Body of pancreas (tissue), 4 donors: ENCODE results near the gene SRPK1.

Experiments
- POLR2A ChIP-seq, 3 donors: fragments of 450-650 bp; IDR thresholded peaks; one replicate each; pipeline ENCODE4 v1.6.1; 2016; ENCODE audit warnings: antibody characterized with exemption in 3 of 3, mild to moderate bottlenecking in 2 of 3
- TF ChIP-seq, protein P1 (sequence below), 7 experiments: fragments of 450-650 bp in 4 of 7; fragments of 200-600 bp in 3 of 7; sonication (generic) in 3 of 7; IDR thresholded peaks; one replicate each; pipeline ENCODE4 v1.5.1; 2016 to 2019; ENCODE audit warnings: antibody characterized with exemption in 7 of 7

DNA sequence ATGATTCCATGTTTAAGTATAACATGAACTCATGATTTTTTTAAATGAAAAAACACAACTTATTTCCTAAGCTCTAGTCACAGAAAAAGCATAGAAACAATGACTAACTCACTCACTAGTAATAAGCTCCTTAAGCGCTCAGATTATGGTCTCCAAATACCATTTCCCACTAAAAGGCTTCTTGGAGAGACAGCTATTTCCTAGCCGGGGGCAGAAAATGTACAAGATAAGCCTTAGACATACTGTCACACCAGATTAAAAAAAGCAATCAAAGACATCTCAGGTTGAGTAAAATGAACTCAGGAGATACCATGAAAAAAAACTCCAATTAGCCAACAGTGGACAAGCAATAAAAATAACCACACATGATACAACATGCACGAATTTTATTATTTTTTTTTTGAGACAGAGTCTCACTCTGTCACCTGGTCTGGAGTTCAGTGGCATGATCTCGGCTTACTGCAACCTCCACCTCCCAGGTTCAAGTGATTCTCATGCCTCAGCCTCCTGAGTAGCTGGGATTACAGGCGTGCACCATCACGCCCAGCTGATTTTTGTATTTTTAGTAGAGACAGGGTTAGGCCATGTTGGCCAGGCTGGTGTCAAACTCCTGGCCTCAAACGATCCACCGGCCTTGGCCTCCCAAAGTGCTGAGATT is 14.9 kb downstream of the SRPK1 start:
- TF ChIP-seq, protein P1, sequence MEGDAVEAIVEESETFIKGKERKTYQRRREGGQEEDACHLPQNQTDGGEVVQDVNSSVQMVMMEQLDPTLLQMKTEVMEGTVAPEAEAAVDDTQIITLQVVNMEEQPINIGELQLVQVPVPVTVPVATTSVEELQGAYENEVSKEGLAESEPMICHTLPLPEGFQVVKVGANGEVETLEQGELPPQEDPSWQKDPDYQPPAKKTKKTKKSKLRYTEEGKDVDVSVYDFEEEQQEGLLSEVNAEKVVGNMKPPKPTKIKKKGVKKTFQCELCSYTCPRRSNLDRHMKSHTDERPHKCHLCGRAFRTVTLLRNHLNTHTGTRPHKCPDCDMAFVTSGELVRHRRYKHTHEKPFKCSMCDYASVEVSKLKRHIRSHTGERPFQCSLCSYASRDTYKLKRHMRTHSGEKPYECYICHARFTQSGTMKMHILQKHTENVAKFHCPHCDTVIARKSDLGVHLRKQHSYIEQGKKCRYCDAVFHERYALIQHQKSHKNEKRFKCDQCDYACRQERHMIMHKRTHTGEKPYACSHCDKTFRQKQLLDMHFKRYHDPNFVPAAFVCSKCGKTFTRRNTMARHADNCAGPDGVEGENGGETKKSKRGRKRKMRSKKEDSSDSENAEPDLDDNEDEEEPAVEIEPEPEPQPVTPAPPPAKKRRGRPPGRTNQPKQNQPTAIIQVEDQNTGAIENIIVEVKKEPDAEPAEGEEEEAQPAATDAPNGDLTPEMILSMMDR (IDR thresholded peaks at IDR 0.05), result no peak
- TF ChIP-seq POLR2A (IDR thresholded peaks at IDR 0.05), result no peak
